ENCODE results near the gene CASP2. TPM values are rescaled to one million over a fixed set of nuclear protein-coding genes. Genes with fewer than 3 reads are reported as not detected.
A peak's percentile ranks its signal among the peaks of the same experiment; 100 is the strongest.

CASP2 gene
- total RNA-seq, 4 donors from 2014 or later, result 18.4 to 25.2 (median 21.3) TPM

GRCh38 chr7:143305423-143306070 lies 17.4 kb downstream of the CASP2 start:
- H3K4me3 ChIP-seq, result no peak overlapping the region
- TF ChIP-seq CTCF (IDR thresholded peaks at IDR 0.05) (peak; percentile 63 to 82 (median 74)), POLR2A (IDR thresholded peaks at IDR 0.05) (no peak), EP300 (IDR thresholded peaks at IDR 0.05) (no peak)
- peak; percentile 50 to 78 for DNase-seq (ENCODE audit: low spot score in 2 of 2)
- H3K36me3 ChIP-seq, result peaks cover 0 to 93% (median 26%) of the 10 kb centered on the region in 3 donors
- 54 to 59% methylated on average over 10 of the region's 10 CpGs for WGBS, 2 donors
- no peak overlapping the region for H3K27ac ChIP-seq
- no peaks in the 10 kb centered on the region for H3K4me1 ChIP-seq
- no peaks in the 10 kb centered on the region for H3K27me3 ChIP-seq
- no peaks in the 10 kb centered on the region for H3K9me3 ChIP-seq

GRCh38 chr7:143308632-143309031 lies 20.5 kb downstream of the CASP2 start:
- no peaks in the 10 kb centered on the region for H3K9me3 ChIP-seq
- TF ChIP-seq POLR2A (IDR thresholded peaks at IDR 0.05), result no peak
- TF ChIP-seq EP300 (IDR thresholded peaks at IDR 0.05), result no peak
- no peak for TF ChIP-seq CTCF (IDR thresholded peaks at IDR 0.05)
- no peaks in the 10 kb centered on the region for H3K27me3 ChIP-seq
- H3K4me3 ChIP-seq, result no peak overlapping the region
- WGBS, 2 donors, result 95 to 96% methylated on average over 2 of the region's 2 CpGs
- H3K27ac ChIP-seq, result no peak overlapping the region
- H3K4me1 ChIP-seq, result no peaks in the 10 kb centered on the region
- H3K36me3 ChIP-seq, result peaks cover 0 to 63% (median 15%) of the 10 kb centered on the region in 3 donors
- no peak for DNase-seq (ENCODE audit: low spot score in 2 of 2)

- no peaks in the 10 kb centered on the region for H3K27me3 ChIP-seq
- no peak for TF ChIP-seq EP300 (IDR thresholded peaks at IDR 0.05)
- no peak for TF ChIP-seq CTCF (IDR thresholded peaks at IDR 0.05)
- H3K4me1 ChIP-seq, result peaks cover 0 to 10% (median 0%) of the 10 kb centered on the region in 4 donors
- DNase-seq (ENCODE audit: low spot score in 2 of 2), result no peak
- H3K9me3 ChIP-seq, result no peaks in the 10 kb centered on the region
- no peak overlapping the region for H3K27ac ChIP-seq
- peaks cover 0 to 14% (median 0%) of the 10 kb centered on the region in 3 donors for H3K36me3 ChIP-seq
- H3K4me3 ChIP-seq, result no peak overlapping the region
These were observed 26.0 kb downstream of the CASP2 start for GRCh38 chr7:143314127-143314526.

GRCh38 chr7:143315776-143316175 lies 27.6 kb downstream of the CASP2 start, which contains the start of gene CLCN1:
Gene CLCN1 (plus strand): TSS chr7:143316111. CDS start chr7:143316213, 102 bp downstream.
- Histone ChIP-seq H3K36me3 (no peaks in the 10 kb centered on the region), H3K9me3 (no peaks in the 10 kb centered on the region), H3K27ac (no peak within 1 kb of the TSS), H3K4me3 (no peak within 1 kb of the TSS), H3K4me1 (peaks cover 0 to 10% (median 0%) of the 10 kb centered on the region in 4 donors), H3K27me3 (no peaks in the 10 kb centered on the region)
- TF ChIP-seq EP300 (IDR thresholded peaks at IDR 0.05) (no peak), POLR2A (IDR thresholded peaks at IDR 0.05) (no peak), CTCF (IDR thresholded peaks at IDR 0.05) (no peak)
- 75 to 89% methylated on average over 5 of the region's 5 CpGs for WGBS, 2 donors
- DNase-seq (ENCODE audit: low spot score in 2 of 2), result no peak

- Histone ChIP-seq H3K9me3 (no peaks in the 10 kb centered on the region), H3K4me3 (no peak overlapping the region), H3K4me1 (peaks cover 0 to 10% (median 0%) of the 10 kb centered on the region in 4 donors), H3K27me3 (no peaks in the 10 kb centered on the region), H3K36me3 (no peaks in the 10 kb centered on the region), H3K27ac (no peak overlapping the region)
- no peak for TF ChIP-seq POLR2A (IDR thresholded peaks at IDR 0.05)
- TF ChIP-seq CTCF (IDR thresholded peaks at IDR 0.05), result no peak
- no peak for TF ChIP-seq EP300 (IDR thresholded peaks at IDR 0.05)
- 69 to 79% methylated on average over 4 of the region's 4 CpGs for WGBS, 2 donors
- DNase-seq (ENCODE audit: low spot score in 2 of 2), result no peak
These were observed 28.3 kb downstream of the CASP2 start for GRCh38 chr7:143316492-143316891.

All from tibial nerve (tissue), 4 donors.